IPS-NIHi11 (cell line): ENCODE data around the gene TNKS2.
"Not testable (repeated sequence)": the region's sequence is repeated elsewhere in the genome, so short reads cannot be mapped to it uniquely, and the experiment has no call there.

Experiments used
- DNase-seq: peaks from one replicate; pipeline ENCODE4 v3.0.0; 2012; ENCODE audit warnings: mixed read lengths, low spot score

TNKS2 gene

GRCh38 chr10:91797874-91798648, at the start of gene TNKS2:
Gene TNKS2 (plus strand): TSS chr10:91798426. CDS start chr10:91798691, 265 bp downstream.
- DNase-seq = peak; percentile 99

- DNase-seq = not testable (repeated sequence)
These were observed 48.6 kb upstream of the TNKS2 start for GRCh38 chr10:91749592-91749991.

- no peak for DNase-seq
These were observed 41.9 kb upstream of the TNKS2 start for GRCh38 chr10:91756286-91756685.

GRCh38 chr10:91758303-91759146, 39.7 kb upstream of the TNKS2 start:
- DNase-seq = peak; percentile 40

GRCh38 chr10:91759581-91759986, 38.6 kb upstream of the TNKS2 start:
- no peak for DNase-seq

- no peak for DNase-seq
These were observed 36.5 kb upstream of the TNKS2 start for GRCh38 chr10:91761721-91762120.

GRCh38 chr10:91762878-91763277, 35.3 kb upstream of the TNKS2 start:
- no peak for DNase-seq

- DNase-seq = no peak
These were observed 31.6 kb upstream of the TNKS2 start for GRCh38 chr10:91766676-91767075.

GRCh38 chr10:91768123-91768522, 30.1 kb upstream of the TNKS2 start:
- DNase-seq = no peak

- no peak for DNase-seq
These were observed 26.3 kb upstream of the TNKS2 start for GRCh38 chr10:91771907-91772306.

- DNase-seq = no peak
These were observed 25.8 kb upstream of the TNKS2 start for GRCh38 chr10:91772461-91772860.

GRCh38 chr10:91772869-91773268, 25.4 kb upstream of the TNKS2 start:
- no peak for DNase-seq

GRCh38 chr10:91774571-91774970, 23.7 kb upstream of the TNKS2 start:
- no peak for DNase-seq

GRCh38 chr10:91775731-91776130, 22.5 kb upstream of the TNKS2 start:
- DNase-seq = no peak

GRCh38 chr10:91776266-91776665, 22.0 kb upstream of the TNKS2 start:
- no peak for DNase-seq

GRCh38 chr10:91778485-91778884, 19.7 kb upstream of the TNKS2 start:
- no peak for DNase-seq

GRCh38 chr10:91779011-91779605, 19.1 kb upstream of the TNKS2 start:
- peak; percentile 9 for DNase-seq

GRCh38 chr10:91782539-91782938, 15.7 kb upstream of the TNKS2 start:
- DNase-seq = no peak

GRCh38 chr10:91785830-91786229, 12.4 kb upstream of the TNKS2 start:
- DNase-seq = no peak

GRCh38 chr10:91787258-91787657, 11.0 kb upstream of the TNKS2 start:
- no peak for DNase-seq

GRCh38 chr10:91787810-91788209, 10.4 kb upstream of the TNKS2 start:
- no peak for DNase-seq

- no peak for DNase-seq
These were observed 9.7 kb upstream of the TNKS2 start for GRCh38 chr10:91788527-91788926.
